Spleen (tissue), 11 donors: ENCODE data around the gene PELI2. TPM values are rescaled to one million over a fixed set of nuclear protein-coding genes. Genes with fewer than 3 reads are reported as not detected.

Experiments used
- DNase-seq: peaks from one replicate; pipeline ENCODE4 v3.0.0-alpha.2; 2020
- H3K27ac ChIP-seq, 8 donors: fragments of 200-600 bp; sonication (generic) in 7 of 8; 1 replicate in 4 of 8; 2 replicates in 4 of 8; pipeline versions ENCODE4 v1.5.0 to v1.8.0; 2016 to 2021; ENCODE audit warnings: inconsistent platforms in 4 of 8, mild to moderate bottlenecking in 4 of 8, moderate library complexity in 1 of 8
- H3K27me3 ChIP-seq, 7 donors: fragments of 200-600 bp; sonication (generic) in 6 of 7; replicated peaks in 1 of 7; 1 replicate in 4 of 7; 2 replicates in 3 of 7; pipeline versions ENCODE4 v1.5.0 to v1.8.0; 2016 to 2021; ENCODE audit warnings: inconsistent platforms in 3 of 7, mild to moderate bottlenecking in 1 of 7
- H3K36me3 ChIP-seq, 6 donors: fragments of 200-600 bp; sonication (generic) in 5 of 6; 1 replicate in 4 of 6; 2 replicates in 2 of 6; pipeline versions ENCODE4 v1.5.0 to v1.8.0; 2016 to 2021; ENCODE audit warnings: inconsistent platforms in 2 of 6
- H3K4me1 ChIP-seq, 6 donors: fragments of 200-600 bp; sonication (generic) in 5 of 6; 1 replicate in 3 of 6; 2 replicates in 3 of 6; pipeline versions ENCODE4 v1.5.0 to v1.8.0; 2016 to 2021; ENCODE audit warnings: inconsistent platforms in 3 of 6
- H3K4me3 ChIP-seq, 8 donors: fragments of 200-600 bp; sonication (generic) in 7 of 8; 1 replicate in 4 of 8; 2 replicates in 4 of 8; pipeline versions ENCODE4 v1.5.0 to v1.8.0; 2016 to 2021; ENCODE audit warnings: inconsistent platforms in 4 of 8, mild to moderate bottlenecking in 4 of 8, moderate library complexity in 2 of 8
- H3K9me3 ChIP-seq, 8 donors: fragments of 200-600 bp; sonication (generic) in 7 of 8; 1 replicate in 4 of 8; 2 replicates in 4 of 8; pipeline versions ENCODE4 v1.5.0 to v1.8.0; 2016 to 2021; ENCODE audit warnings: inconsistent platforms in 4 of 8
- CTCF ChIP-seq, 11 experiments: fragments of 200-600 bp in 7 of 11; fragments of 450-650 bp in 4 of 11; sonication (generic) in 4 of 11; IDR thresholded peaks in 8 of 11; conservative IDR thresholded peaks in 3 of 11; 1 replicate in 7 of 11; 2 replicates in 4 of 11; pipeline versions ENCODE4 v1.4.0 to v1.8.0; 2016 to 2021; ENCODE audit warnings: antibody characterized with exemption in 11 of 11, inconsistent platforms in 4 of 11, mild to moderate bottlenecking in 1 of 11
- POLR2A ChIP-seq, 3 donors: fragments of 450-650 bp; IDR thresholded peaks; one replicate each; pipeline ENCODE4 v1.5.1; 2017; ENCODE audit warnings: antibody characterized with exemption in 3 of 3, mild to moderate bottlenecking in 1 of 3
- POLR2AphosphoS5 ChIP-seq, 3 donors: sonication (generic); formaldehyde crosslinking; IDR thresholded peaks; one replicate each; pipeline ENCODE4 v1.5.1; 2017; ENCODE audit warnings: antibody characterized with exemption in 3 of 3
- WGBS, 5 donors: extraction: QIAGEN DNeasy Blood & Tissue Kit in 3 of 5; methylation state at CpG; one replicate each; pipeline versions ENCODE4 v1.1.5 to v1.1.7; 2013 to 2018; 5-methylcytosine and 5-hydroxymethylcytosine counted together
- intact Hi-C: fragments of 100-400 bp; cut with DNase I; formaldehyde crosslinking; loops from one replicate; pipeline ENCODE4 v1.15.0; 2023; ENCODE audit warnings: low total_unique reads
- polyA plus RNA-seq, 3 donors: library from polyadenylated mRNA; stranded (reverse); fragments of 200-250 nt; gene quantifications; one replicate each; pipeline ENCODE4 v1.2.1, GENCODE V29; 2013
- total RNA-seq, 7 donors: library from RNA; depleted of rRNA in 3 of 7; stranded (reverse); fragments of >200 nt in 3 of 7; fragmentation: NEBNext Ultra II Directional in 4 of 7; extraction: Animal tissue kit (Norgen Biotek cat#: 25700) in 4 of 7; gene quantifications; one replicate each; pipeline versions ENCODE4 v1.1.0 to v1.2.1, GENCODE V29; 2016 to 2021
- donor health status: healthy with polysubstance abuse.
- donor health status: DM: no; HTN: no; CAD: no; lungs with moderate emphysema.
- donor health status: DM: no; HTN: no; CAD: no.
- donor health status: Bipolar disorder and iron deficiency.
- donor health status: healthy.
- donor health status: DM: no; HTN: no; CAD: no.
- donor health status: DM: yes; HTN: yes; CAD: no.

The PELI2 gene
- total and polyA plus RNA-seq, 10 donors: 2.1 to 25.3 (median 18.0) TPM

DNA sequence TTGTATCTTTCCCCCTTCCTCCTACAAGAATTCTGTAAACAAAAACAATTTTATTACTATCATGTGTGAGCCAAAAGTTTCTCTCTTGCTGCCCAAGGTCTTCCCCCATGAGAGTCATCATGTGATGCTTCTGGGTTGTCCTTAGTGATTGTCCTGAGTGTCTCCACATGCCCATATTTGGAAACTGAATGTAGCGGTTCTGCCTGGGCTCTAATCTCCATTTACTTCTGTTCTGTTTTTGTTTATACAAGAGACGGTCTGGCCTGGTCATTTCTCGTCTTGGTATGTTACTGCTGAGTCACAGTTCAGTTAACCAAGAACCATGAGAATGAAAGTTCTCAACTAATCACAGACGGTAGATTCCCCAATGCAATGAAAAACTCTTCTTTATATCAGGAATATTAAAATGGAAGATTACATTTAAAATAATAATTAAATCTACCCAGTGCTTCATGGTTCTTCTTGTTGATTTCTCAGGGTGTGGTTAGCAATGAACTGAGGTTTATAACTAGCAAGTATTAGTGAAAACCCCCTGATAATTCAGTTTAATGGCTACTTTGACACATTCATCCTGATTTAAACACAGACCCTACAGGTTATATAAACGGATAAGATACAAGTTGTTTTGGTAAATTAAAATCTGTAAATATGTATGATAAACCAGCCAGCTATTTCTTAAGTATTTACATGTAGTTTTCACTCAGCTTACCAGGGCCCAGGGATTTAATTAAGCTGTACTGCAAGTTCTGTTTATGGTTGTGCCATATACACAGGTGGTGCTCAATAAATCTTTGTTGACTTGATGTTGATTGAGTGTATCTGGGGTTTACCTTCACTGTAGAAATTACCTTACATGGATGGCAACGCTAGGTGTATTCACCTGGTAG is 81.1 kb downstream of the PELI2 start:
- H3K9me3 ChIP-seq: no peaks in the 10 kb centered on the region
- H3K27ac ChIP-seq: peak overlapping the region in 4 of 8 donors; percentile 18 to 67 (median 40)
- TF ChIP-seq CTCF (IDR thresholded peaks at IDR 0.05 in 8 of 11, conservative IDR thresholded peaks at IDR 0.05 in 3 of 11) (no peak), POLR2AphosphoS5 (IDR thresholded peaks at IDR 0.05) (peak in 1 of 3 donors; percentile 14), POLR2A (IDR thresholded peaks at IDR 0.05) (no peak)
- 55 to 80% (median 61%) methylated on average over 6 of the region's 6 CpGs for WGBS, 5 donors
- peaks cover 7 to 39% (median 17%) of the 10 kb centered on the region in 6 donors for H3K4me1 ChIP-seq
- H3K27me3 ChIP-seq: no peaks in the 10 kb centered on the region
- no peak overlapping the region for H3K4me3 ChIP-seq
- no peaks in the 10 kb centered on the region for H3K36me3 ChIP-seq
- no peak for DNase-seq
- intact Hi-C loops: no loop called here

DNA sequence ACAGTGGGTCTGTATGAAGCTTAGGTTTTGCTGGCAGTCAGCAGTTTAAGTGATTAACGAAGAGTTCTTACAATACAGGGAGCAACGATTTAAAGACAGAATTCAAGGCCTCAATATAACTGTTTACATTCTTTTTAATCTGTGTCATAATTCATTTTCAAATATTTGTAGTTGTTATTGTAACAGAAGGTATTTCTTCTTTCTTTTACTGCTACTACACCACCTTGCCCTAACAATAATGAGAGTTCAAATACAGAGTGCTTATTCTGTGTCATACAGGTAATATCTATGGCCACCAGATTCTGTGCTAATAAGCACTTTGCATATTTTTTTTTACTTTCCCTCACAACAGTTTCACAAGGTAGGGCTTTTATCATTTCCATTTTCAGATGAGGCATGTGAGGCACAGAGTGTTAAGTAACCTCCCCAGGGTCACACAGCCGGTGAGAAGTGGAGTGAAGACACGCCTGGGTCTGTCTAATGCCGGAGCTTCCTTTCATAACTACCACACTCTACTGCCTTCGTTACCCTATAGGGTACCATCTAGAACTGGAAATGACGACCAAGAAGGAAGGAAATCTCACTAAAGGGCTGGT is 81.9 kb downstream of the PELI2 start:
- intact Hi-C loops: no loop called here
- Histone ChIP-seq H3K27me3 (no peaks in the 10 kb centered on the region), H3K9me3 (no peaks in the 10 kb centered on the region), H3K36me3 (no peaks in the 10 kb centered on the region), H3K27ac (peak overlapping the region in 4 of 8 donors; percentile 4 to 67 (median 12)), H3K4me3 (no peak overlapping the region), H3K4me1 (peaks cover 7 to 34% (median 14%) of the 10 kb centered on the region in 6 donors)
- TF ChIP-seq POLR2AphosphoS5 (IDR thresholded peaks at IDR 0.05) (no peak), CTCF (IDR thresholded peaks at IDR 0.05 in 8 of 11, conservative IDR thresholded peaks at IDR 0.05 in 3 of 11) (no peak), POLR2A (IDR thresholded peaks at IDR 0.05) (no peak)
- 58 to 84% (median 68%) methylated on average over 7 of the region's 7 CpGs for WGBS, 5 donors
- DNase-seq: no peak

DNA sequence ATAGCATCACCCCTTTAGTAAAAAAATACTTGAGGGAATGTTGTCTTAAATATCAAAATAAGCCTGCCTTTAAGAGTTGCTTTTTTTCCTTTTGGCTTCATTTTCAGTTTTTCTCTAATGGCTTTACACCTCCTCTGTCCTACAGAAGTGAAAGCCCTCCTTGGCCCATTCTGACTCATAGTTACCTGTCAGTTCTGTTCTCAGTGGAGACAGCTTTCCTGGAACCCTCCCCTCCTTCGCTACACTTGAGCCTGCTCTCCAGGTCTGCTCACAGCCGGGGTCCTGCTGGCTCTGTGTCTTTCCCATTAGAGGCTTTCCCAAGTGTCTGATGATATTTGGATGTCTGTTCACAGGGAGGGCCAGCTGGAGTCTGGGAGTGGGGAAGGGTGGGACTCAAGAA is 84.0 kb downstream of the PELI2 start:
- TF ChIP-seq POLR2A (IDR thresholded peaks at IDR 0.05) (no peak), POLR2AphosphoS5 (IDR thresholded peaks at IDR 0.05) (no peak), CTCF (IDR thresholded peaks at IDR 0.05 in 8 of 11, conservative IDR thresholded peaks at IDR 0.05 in 3 of 11) (no peak)
- H3K36me3 ChIP-seq: no peaks in the 10 kb centered on the region
- H3K9me3 ChIP-seq: no peaks in the 10 kb centered on the region
- peaks cover 0 to 33% (median 4%) of the 10 kb centered on the region in 6 donors for H3K4me1 ChIP-seq
- no peaks in the 10 kb centered on the region for H3K27me3 ChIP-seq
- WGBS, 5 donors: 43 to 86% (median 67%) methylated on average over 2 of the region's 2 CpGs
- no peak overlapping the region for H3K27ac ChIP-seq
- DNase-seq: no peak
- H3K4me3 ChIP-seq: no peak overlapping the region
- intact Hi-C loops: no loop called here

- no peak for DNase-seq
Observed at GRCh38 chr14:56205881-56206280, 87.7 kb downstream of the PELI2 start.

More at GRCh38 chr14:56205881-56206280, 87.7 kb downstream of the PELI2 start:
- intact Hi-C loops: no loop called here
- Histone ChIP-seq H3K36me3 (no peaks in the 10 kb centered on the region), H3K27me3 (no peaks in the 10 kb centered on the region), H3K4me1 (peaks cover 0 to 25% (median 4%) of the 10 kb centered on the region in 6 donors), H3K4me3 (no peak overlapping the region), H3K27ac (peak overlapping the region in 2 of 8 donors; percentile 7 to 38), H3K9me3 (no peaks in the 10 kb centered on the region)
- no peak for TF ChIP-seq CTCF (IDR thresholded peaks at IDR 0.05 in 8 of 11, conservative IDR thresholded peaks at IDR 0.05 in 3 of 11)
- TF ChIP-seq POLR2A (IDR thresholded peaks at IDR 0.05): no peak
- TF ChIP-seq POLR2AphosphoS5 (IDR thresholded peaks at IDR 0.05): no peak
- 27 to 40% (median 38%) methylated on average over 2 of the region's 2 CpGs for WGBS, 5 donors
